Esophagus mucosa (tissue), 1 donor: ENCODE measurements around the gene MATN1. TPM values are rescaled to one million over a fixed set of nuclear protein-coding genes. Genes with fewer than 3 reads are reported as not detected.
"Not testable (repeated sequence)": the region's sequence is repeated elsewhere in the genome, so short reads cannot be mapped to it uniquely, and the experiment has no call there.

Experiments used
- ATAC-seq: fragments of 200-7000 bp; cut with Tn5 transposase; one replicate; pipeline ENCODE4 v1.9.1; 2020
- total RNA-seq: library from RNA; stranded (reverse); gene quantifications from one replicate; pipeline ENCODE4 v1.2.4, GENCODE V29; 2023
- donor health status: DM: yes; HTN: yes; CAD: no.

Gene MATN1
- total RNA-seq = not detected

- no peak for ATAC-seq
Observed at GRCh38 chr1:30723331-30723755, at the start of gene MATN1. Gene MATN1 (minus strand): TSS chr1:30723585. CDS start chr1:30723551, 34 bp downstream.

DNA sequence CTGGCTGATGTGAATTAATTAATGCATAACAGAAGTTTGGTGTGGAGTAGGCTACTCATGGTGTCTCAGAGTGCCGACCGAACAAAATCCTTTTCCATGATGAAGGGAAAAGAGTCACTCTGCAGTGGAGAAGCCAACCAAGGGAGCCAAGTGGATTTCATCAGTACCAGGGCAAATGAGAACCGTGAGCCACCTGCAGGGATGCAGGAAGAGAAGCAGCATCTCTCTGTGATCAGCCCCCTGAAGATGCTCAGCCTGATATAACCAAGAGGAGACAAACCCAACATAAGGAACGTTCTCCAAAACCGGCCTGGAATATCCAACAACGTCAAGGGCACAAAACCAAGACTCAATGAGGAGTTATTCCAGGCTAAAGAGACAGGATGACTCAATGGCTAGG is 47.6 kb upstream of the MATN1 start:
- ATAC-seq = no peak

- no peak for ATAC-seq
Observed at GRCh38 chr1:30770150-30770549, 46.8 kb upstream of the MATN1 start.

GRCh38 chr1:30768830-30769718 is 45.7 kb upstream of the MATN1 start:
- no peak for ATAC-seq

DNA sequence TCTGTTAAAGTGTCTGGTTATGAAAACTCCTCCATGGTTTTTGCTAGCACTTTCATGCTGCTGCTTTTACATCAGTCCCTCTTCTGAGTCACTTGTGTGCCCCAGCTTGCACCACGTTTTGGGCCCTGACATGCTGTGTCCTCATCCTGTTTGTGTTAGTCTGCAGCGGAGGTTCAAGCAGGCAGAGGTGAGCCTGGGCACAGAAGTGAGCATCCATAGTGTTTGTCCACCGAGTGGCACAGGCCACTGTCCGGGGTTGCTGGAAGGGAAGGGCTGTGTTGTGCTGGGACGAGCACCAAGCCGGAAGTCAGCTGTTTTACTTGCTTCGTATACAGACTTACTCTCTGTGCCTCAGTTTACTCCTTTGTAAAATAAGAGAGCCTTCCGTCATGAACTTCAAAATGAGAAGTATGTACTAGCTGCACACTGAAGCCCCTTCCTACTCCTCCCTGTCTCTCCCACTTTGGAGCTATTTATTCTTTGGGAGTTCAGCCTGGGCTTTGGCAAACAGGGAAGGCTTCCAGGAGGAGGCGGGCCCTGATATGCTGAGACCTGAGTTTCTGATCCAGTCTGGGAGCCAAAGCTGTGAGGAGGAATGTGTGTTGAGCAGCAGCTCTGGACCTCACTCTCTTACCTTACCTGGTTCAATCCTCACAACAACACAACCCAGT is 44.9 kb upstream of the MATN1 start:
- ATAC-seq = no peak

GRCh38 chr1:30766948-30767347 is 43.6 kb upstream of the MATN1 start:
- not testable (repeated sequence) for ATAC-seq

DNA sequence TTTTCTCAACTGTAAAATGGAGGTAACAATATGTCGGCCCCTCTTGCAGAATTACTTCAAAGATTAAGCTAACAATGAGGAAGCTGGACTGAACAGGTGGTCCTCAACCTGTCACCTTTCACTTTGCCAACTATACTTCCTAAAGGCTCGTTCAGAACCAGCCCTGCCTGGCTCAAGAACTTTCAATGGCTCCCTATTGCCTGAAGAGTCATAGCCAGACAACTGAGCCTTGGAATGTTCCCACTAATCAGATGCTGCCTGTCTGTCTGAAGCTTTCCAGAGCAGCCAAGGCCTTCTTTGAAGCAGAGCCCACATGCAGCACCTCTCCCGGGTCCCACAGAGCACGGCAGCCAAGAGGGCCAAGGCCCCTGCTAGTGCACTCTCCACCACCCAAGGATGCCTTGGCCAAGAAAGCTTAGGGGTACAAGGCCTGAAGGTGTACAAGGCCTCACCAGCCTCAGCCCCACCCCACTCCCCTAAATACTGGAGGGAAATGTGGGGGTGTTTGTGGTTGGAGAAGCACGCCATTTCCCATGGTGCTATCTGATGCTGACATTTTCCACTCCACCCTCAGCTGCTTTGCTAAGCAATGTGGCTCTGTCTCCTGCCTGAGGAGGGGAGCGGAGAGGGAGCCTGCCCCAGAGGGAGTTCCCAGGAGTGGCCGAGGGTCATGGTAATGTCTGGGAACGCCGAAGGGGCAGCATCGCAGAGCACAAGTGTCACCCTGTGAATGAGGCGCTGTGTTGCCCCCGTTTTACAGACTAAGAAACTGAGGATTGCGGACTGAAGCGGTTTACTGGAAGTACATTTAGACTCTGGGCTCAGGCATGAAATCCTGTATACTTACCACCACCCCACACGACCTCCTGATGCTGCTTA is 42.4 kb upstream of the MATN1 start:
- ATAC-seq = no peak

DNA sequence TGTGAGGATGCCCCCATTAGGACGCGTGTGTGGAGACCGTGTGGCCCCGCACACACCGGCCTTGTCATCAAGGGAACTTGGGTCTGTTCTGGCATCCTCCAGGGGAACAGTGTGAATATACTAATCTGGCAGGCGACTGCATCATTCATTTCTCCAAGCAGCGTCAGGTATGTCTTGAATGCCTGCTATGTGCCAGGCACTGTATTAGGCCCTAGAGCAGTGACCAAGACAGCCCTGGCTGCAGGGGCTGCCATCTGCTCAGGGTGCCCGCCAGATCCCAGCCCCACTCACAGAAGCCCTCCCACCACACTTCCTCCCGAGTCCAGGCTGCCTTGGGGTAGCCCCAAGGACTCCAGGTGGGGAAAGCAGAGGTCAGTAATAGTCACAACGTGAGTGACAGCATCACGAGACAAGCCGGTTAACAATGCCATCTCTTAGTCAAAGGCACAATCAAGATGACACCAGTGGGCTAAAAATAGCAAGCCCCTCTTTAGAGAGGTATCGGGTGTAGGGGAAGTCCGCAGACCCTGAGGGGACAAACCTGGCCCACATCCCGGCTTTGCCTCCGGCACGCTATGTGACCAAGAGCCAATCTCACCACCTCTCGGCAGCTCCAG is 41.7 kb upstream of the MATN1 start:
- no peak for ATAC-seq

GRCh38 chr1:30764396-30764795 is 41.0 kb upstream of the MATN1 start:
- ATAC-seq = no peak

DNA sequence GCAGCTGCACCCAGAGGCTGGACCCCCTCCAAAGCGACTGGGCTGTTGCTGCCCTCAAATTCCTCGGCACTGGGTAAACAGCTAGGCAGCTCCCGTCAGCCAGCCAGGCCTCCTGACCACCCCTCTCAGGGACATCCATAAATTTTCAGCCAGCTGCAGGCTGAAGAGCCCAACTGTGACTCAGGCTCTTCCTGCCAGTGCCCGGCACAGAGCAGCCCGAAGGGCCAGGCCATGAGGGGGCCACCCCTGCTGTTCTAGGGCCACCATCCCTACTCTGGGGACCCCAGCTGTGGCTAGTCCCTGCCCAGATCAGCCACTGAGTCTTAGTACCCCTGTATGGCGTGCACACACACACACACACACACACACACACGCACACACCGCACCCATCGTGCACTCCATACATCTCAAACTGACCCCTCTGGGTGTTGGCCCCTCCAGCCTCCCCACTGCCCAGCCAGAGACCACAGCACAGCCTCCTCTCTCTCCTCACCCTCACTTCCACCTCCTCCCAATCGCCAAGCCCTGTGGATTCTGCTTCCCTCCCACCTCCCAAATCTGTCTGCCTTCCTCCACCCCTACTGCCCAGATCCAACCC is 40.4 kb upstream of the MATN1 start:
- ATAC-seq = no peak

- no peak for ATAC-seq
Observed at GRCh38 chr1:30762930-30763650, 39.7 kb upstream of the MATN1 start.

GRCh38 chr1:30762152-30762929 is 39.0 kb upstream of the MATN1 start:
- no peak for ATAC-seq

DNA sequence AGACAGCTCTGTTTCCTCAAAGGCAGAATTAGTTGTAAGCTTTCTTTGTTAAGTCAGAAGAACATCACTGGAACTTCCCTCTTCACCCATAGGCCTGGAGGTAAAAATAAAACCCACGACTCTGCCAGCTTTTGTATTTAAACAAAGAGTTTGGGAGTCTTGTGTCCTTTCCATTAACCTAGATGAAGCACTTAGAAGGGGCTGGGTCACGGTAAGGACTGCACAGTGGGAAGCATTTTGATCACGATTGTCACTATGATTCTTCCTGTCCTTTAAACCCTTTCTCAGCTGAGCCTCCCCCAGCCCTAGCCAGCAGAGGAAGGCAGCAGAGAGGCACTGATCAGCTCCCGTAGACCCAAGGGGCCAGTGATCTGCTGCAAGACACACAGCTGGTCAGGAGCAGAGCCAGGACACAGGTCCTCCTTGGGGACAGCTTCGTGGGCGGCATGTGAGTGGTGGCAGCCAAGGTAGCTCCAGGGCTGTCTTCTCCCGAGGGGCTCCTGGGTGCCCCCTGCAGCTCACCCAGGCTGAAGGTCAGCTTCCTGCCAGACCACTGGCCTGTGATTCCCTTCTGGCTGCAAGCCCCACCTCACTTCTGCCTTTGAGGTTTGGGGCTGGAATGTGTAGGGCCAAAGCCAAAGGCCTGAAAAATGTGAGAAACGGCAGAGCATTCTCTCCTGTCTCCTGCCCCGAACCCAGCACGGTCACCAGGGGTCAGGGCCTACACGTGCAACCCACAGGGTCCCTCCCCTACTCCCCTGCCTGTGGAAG is 38.2 kb upstream of the MATN1 start:
- no peak for ATAC-seq

- no peak for ATAC-seq
Observed at GRCh38 chr1:30760596-30761324, 37.4 kb upstream of the MATN1 start.

DNA sequence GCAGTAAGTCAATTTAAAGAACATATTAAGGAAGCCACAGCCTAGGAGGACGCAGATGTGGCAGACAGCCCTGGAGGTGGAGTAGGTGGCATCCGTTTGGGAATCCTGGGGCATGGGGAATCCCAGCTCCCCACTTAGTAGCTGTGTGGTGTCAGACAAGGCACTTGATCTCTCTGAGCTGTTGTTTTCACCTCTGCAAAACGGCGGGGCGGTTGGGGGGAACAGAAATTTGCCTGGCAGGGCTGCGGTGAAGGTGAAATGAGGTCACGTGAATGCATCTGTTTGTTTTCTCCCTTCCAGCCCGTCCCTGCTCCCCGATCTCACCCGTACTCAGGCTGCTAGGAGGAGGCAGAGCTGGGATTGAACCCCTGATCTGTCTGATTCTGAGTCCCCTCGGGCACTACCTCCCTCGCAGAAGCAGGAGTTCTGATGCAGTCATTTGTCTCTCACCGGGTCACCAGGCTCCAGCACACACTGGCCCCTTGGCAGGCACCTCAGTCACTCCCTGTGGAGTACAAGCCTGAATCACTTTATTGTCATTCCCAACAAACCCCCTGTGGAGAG is 36.4 kb upstream of the MATN1 start:
- ATAC-seq = no peak

DNA sequence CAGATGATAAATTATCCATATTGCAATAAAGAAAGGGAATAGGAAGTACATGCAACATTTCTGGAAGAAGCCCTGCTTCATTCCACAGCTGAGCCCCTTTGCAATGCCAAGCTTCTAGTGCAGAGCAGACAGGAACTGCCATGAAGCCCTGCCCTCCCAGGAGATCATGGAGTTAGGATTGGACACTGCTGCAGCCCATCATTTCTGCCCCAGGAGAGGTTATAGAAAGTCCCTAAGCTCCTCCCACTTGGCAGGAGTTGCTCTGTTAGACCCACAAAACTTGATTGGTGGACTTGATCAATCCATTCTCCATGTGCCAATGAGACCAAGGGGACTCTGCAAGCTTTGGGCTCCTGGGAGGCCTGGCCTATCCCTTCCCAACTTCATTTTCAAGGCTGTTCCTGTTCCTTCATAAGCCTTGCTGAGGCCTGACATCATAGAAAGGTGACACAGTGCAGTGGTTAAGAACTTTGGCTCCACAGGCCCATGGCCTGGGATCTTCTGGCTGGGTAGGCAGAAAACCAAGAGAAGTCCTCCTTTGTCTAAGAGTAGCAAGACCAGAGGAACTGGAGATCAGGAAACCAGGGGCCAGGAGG is 35.5 kb upstream of the MATN1 start:
- ATAC-seq = no peak

- ATAC-seq = no peak
Observed at GRCh38 chr1:30758121-30758688, 34.8 kb upstream of the MATN1 start.
